Eye (tissue), 1 donor: ENCODE results near the gene ZBTB7C.
"Not testable (repeated sequence)": the region's sequence is repeated elsewhere in the genome, so short reads cannot be mapped to it uniquely, and the experiment has no call there.

Experiments
- DNase-seq: peaks from one replicate; pipeline ENCODE4 v3.0.0-alpha.2; 2015

Gene ZBTB7C

DNA sequence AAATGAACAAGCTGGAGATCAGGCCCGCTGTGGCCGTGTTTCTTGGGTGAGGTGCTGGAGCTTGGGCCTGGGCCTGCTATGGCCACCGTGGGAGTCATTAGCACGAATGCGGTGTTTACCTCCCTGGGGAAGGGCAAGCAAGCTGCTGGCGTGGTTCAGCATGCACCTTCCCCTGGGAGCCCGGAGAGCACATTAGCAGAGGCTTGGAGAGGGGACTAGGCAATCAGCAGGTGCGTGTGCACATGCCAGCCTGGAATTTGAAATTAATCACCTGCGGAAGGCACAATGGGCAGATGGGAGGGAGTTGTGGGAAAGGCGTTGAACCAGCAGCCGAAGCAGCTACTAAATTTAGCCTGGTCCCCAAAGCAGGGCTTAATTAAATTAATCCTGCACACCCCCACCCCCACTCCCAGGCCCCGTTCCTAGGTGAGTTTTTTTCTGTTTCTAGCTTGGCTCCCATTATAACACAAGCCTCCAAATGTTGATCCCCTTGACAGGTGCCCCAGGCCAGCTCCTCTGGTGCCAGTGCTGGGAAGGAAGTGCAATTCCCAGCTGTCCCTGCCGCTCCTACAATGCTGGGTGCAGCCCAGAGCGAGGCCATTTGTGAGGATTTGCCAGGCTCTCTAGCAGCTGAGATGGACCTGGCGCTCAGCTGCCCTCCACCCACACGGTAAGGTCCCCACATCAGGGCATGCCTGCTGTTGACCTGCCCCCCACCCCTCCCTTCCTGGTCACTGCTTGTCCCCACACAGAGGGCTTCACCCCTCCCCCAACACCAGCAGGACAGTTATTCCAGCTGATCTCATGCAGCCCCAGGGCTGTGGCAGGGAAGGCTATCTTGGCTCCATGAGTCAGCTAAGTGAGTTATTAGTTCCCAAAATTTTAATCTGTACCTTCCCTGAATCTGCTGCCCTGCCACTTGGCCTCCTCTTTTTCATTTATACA, 115.0 kb downstream of the ZBTB7C start:
- peak; percentile 66 for DNase-seq

DNA sequence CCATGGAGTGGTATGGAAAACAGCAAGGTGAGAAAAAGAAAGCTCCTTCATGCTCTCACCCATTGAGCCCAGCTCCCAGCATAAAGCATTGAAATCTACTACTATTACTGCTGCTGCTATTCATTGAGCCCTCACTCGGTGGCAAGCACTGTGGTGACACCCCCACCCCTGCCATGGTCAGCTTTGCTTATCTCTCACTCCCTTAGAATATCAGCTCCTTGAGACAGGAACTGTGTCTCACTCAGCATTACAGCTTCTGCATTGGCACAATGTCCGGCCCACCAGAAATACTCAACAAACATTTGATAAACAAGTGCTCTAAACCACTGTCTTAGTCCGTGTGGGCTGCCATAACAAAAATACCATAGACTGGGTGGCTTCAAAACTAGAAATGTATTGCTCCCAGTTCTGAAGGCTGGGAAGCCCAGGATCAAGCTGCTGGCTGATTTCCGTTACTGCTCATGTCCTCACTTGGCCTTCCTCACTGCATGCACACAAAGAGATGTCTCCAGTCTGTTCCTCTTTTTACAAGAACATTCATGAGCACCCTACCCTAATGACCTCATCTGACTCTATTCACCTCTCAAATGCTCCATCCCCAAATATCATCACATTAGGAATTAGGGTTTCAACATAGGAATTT, 116.3 kb downstream of the ZBTB7C start:
- DNase-seq = no peak

DNA sequence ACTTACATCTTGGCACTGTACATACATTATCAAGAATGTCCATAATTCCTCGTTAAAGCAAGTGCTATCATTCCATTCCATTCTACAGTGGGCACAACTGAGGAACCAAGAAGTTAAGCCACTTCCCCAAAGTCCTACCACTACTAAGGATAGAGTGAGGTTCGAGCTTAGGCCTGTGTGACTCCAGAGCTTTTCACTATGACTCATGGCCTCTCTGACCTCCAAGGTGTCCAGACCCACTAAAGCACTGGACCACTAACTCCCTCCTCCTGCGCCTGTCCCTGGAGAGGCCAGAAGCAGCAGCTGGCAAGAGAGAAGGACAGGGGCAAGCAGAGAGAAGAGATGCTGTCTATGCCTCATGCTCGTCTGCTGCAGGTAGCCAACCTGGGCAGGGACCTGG, 117.0 kb downstream of the ZBTB7C start:
- DNase-seq = no peak

DNA sequence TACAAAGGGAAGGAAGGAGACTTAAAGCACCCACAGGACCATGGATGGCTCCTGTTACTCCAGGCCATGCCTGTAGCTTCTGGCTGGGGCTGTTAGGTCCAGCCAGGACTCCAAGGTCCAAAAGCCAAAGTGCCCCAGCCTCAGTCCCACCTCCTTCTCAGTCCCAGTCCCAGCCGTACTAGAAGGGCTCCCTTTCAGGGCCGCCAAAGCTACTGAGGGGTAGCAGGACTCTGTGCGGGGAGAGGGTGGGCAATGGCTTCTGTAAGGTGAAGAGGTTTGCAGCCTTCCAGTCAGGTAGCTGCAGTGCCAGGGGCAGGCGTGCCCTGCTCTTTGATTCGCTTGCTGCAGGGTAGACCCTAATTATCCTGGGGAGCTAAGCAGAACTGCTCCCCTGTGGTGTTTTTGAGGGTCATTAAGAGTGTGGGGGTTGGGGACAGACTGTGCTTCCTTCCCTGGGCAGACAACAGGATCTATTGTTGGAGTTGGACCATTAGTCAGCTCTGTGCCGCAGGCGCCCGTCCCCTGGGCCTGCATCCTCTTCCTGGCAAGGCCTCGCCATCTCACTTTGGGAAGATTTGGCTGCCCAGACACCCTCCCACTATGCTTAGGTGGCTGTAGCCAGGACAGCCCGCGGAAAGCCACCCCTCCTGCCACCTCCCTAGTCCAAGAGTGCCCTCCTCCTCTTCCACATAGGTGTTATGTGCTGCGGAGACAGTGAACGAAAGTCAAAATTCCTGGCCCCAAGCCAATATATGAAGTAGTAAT, 118.8 kb downstream of the ZBTB7C start:
- peak; percentile 58 for DNase-seq

DNA sequence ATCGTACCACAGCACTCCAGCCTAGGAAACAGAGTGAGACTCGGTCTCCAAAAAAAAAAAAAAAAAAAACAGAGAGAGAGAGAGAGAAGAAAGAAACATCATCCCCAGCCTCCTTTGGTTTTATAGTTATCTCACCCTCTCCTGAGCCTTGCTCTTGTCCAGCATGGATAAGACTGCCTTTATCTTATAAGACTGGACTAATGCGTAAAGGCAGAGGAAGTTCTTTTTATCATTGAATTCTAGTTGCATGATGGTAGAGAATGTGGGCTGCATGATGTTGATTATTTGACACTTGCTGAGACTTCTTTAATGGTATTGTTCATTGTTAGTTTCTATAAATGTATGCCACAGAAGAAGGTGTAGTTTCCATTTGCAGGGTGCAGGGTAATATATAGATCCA, 124.4 kb downstream of the ZBTB7C start:
- no peak for DNase-seq

DNA sequence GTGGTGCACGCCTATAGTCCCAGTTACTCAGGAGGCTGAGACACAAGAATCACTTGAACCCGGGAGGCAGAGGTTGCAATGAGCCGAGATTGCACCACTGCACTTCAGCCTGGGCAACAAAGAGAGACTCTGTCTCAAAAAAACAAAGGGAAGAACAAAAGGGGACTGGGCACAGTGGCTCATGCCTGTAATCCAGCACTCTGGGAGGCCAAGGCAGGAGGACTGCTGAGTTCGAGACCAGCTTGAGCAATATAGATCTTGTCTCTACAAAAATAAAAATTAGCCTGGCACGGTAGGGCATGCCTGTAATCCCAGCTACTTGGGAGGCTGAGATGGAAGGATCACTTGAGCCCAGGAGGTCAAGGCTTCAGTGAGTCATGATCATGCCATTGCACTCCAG, 125.2 kb downstream of the ZBTB7C start:
- DNase-seq = not testable (repeated sequence)

DNA sequence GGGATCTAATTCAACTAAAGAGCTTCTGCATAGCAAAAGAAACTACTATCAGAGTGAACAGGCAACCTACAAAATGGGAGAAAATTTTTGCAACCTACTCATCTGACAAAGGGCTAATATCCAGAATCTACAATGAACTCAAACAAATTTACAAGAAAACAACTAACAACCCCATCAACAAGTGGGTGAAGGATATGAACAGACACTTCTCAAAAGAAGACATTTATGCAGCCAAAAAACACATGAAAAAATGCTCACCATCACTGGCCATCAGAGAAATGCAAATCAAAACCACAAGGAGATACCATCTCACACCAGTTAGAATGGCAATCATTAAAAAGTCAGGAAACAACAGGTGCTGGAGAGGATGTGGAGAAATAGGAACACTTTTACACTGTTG, 127.7 kb downstream of the ZBTB7C start:
- not testable (repeated sequence) for DNase-seq

DNA sequence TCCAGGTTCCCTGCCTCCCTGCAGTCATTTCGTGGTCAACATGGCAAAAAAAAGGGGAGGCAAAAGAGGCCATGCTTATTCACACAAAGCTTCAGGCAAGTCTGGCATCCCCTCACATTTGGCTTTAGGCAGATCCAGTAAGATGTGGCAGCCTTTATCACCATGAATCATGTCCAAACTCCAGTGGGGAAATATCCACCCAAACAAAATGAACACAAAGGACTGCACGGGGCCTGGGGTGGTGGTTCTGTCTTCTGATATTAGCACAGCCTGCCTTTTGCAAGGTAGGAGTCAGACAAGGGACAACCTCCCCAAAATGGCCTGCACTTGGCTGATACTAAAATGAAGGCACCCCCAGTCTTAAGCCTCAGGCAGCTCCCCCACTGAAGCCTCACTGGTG, 129.9 kb downstream of the ZBTB7C start:
- DNase-seq = no peak

DNA sequence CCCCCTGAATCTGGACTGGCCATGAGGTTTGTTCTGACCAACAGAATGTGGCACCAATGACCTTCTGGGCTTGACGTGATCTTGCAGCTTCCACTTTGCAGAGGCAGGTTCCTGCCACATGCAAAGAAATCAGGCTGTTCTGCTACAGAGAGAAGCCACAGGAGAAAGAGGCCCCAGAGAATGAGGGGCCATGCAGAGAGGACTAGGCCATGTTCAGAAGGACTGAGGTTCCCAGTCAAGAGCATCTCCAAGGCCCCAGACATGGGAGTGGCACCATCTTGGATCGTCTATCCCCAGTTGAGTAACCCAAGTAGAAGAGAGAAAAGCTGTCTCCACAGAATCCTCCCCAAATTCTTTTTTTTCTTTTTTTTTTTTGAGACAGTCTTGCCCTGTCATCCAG, 131.1 kb downstream of the ZBTB7C start:
- no peak for DNase-seq

DNA sequence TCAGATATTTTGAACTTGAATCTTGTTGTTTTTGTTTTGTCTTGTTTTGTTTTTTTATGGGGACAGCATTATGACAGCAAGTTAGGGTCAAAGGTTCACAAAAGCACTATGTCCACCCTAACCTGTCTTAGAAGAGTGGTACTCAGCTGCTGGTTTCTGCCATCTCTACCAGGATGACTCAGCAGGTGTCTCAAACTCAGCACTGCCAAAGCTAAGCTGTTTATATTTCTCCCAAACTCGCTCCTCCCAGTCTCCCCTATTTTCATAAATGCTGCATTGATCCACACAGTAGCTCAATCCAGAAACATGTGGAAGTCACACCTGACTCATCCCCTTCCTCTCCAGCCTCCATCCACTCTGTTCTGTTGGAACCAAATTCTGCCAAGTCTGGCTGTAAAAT, 134.9 kb downstream of the ZBTB7C start:
- DNase-seq = no peak

DNA sequence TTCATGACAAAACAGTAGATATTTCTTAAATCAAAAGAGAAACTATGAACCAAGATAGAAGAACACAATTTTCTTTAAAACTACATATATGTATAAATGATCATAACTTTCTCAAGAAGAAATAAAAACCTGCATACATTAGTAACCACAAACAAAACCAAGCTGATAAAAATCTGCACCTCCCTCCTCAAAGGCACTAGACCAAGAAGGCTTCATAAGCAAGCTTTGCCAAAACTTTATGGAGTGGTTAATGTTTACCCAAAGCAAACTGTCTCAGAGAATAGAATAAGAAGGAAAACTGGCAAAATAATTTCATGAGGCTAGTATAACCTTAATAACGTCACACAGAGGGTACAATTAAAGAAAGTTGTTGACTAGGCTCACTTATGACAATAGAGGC, 138.3 kb downstream of the ZBTB7C start:
- no peak for DNase-seq

DNA sequence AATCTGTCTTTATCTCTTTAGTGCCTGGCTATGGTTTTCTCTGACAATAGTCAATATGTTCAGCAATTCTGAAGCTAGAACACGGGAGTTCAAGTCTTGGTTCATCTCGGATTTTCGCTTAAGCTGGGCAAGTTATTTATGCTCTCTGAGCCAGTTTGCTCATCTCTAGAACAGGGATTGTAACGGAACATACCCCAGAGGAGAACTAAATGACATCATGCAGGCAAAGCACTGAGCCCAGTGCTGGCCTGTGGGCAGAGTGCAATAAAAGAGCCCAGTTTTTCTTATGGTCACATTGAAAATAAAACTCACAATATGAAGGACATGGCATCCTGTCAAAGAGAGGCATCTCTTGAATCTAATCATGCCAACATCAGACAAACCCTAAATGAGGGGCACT, 143.9 kb downstream of the ZBTB7C start:
- no peak for DNase-seq

DNA sequence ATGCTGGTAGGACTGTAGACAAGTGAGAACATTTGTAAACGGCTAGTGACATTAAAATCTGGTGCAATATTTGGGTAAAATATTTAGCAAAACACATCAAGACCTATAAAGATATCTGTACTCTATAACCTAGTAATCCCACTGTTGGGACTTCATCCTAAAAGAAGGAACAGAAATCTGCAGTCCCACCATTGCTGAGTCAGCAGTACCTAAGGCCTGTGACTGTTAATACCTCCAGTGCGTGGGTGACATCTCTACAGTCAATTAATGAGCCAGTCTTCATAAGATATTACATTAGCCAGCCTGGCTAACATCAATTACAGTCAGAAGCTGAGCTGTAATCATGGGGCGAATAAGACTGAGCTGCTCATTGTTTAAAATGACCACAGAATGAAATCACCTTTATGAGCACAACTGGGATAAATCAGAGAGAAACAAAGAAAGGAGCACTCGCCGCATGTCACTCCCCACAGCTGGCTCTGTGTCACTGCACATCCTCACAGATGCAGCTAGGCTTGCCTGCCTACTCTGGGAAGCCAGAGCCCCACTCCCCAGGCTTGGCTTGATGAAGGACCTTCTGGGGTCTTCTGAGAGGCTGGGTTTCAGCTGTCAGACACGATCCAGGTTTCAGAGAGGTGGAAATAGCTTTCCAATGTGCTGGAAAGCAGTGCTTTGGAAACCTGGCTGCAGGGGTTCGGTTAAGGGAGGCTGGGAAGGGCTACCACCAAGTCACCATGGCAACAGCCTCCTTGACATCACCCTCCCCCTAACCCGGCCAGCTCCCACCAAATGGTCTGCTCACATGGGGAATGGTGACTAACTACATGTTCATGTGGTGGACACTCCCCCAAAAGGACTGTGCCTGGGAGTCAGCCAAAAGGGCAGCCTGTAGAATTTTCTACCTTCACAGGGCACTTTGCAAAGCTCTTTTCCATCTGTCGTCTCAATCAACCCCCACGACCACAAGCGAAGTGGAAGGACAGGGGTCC, 145.0 kb downstream of the ZBTB7C start:
- DNase-seq = peak; percentile 52

DNA sequence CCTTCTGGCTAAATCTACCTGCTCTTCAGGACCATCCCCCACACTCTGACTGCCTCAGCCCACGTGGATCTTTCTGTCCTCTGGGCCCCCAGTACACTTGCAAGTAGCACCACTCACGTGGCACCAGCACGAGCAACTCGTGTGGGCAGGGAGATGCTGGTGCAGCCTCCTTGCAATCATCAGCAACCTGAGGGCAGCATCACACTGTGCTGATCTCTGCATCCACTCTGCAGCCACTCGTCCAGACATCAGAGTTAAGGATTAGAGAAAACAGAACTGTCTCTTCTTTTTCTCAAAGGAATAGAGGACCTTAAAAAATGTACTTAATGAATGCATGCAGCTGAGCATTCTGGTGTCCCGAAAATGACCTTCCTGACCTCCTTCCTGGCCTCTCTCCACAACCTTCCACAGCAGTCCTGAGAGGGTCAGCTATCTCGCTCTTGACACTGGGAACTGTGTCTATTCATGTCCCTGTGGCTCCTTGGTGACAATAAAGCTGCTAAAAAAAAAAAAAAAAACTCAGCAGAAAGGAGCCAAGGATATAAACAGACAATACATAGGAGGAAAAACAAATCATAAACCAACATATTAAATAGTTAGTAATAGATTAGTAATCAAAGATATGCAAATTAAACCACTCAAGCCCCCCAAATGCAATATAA, 145.9 kb downstream of the ZBTB7C start:
- no peak for DNase-seq

DNA sequence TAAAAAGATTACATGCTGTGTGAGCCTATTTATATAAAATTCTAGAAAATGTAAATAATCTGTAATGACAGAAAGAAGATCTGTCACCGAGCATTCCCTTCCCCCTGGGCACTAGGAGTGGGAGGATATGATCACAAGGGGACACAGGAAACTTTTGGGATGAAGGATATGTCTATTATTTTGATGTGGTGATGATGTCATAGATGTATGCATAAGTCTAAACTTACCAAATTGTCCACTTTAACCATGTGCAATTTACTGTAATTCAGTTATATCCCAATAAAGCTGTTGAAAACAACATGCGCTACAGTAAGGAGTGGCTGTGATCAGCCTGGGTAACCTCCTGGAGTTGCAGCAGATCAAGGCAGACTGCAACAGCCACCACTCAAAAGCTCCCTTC, 148.9 kb downstream of the ZBTB7C start:
- DNase-seq = no peak

DNA sequence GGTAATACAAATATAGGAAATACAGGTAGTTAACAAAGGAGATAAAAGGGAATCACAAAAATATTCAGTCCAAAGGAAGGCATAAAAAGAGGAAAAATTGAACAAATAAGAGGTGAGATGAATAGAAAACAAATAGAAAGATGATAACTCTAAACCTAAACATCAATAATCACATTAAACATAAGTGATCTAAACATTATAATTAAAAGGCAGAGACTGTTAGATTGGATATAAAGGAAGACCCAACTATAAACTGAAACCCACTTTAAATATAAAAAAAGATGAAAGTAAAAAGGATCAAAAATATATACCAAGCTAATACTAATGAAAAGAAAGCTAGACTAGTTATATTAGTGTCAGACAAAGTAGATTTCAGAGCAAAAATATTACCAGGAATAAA, 152.3 kb downstream of the ZBTB7C start:
- no peak for DNase-seq

DNA sequence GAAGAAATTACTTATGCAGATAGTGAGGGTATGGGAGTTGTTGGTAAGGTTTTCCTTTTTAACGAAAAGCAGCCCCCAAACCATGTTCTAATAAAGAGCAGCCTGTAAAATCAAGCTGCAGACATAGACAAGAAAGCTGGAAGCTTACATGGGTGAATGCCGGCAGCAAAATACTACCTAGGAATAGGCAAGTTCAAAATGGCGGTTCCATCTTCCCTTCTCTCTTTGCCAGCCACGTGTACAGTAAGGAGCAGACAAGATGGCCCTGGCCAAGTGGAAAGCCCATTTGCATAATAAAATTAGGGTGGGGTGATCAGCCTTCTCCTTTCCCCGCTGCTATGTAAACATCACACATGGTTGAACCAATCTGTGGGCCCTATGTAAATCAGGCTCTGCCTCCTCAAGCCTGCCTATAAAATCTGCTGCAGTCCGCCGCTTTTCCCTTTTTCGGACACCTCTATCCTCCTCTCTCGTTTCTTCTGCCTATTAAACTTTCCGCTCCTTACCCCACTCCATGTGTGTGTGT, 155.0 kb downstream of the ZBTB7C start:
- no peak for DNase-seq

DNA sequence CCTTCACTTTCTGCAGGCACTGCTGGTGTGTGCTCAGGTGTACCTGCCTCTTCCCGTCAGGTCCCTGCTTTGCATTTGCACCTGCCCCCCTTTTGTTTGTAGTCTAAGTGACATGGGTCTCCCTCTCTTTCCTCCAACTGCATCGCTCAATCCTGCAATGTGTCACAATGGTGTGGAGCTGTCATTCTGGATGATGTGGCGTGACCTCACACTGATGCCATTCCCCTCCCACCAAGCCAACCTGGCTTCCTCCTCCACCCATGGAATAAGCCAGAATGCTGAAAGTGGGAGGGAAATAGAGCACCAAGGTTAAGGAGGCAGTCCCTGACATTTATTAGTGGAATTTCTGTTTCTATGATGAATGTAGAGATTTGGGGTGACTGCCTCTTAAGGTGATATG, 156.7 kb downstream of the ZBTB7C start:
- DNase-seq = no peak

DNA sequence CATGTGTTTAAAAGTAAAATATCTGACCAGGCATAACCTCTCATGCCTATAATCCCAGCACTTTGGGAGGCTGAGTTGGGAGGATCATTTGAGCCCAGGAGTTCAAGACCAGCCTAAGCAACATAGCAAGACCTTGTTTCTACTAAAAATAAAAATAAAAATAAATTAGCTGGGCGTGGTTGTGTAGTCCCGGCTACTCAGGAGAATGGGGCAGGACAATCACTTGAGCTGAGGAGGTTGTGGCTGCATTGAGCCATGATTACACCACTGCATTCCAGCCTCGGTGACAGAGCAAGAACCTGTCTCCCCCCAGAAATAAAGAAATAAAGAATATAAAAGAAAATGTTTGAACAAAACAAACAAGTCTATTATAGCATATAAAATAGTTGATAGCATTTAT, 158.3 kb downstream of the ZBTB7C start:
- no peak for DNase-seq

DNA sequence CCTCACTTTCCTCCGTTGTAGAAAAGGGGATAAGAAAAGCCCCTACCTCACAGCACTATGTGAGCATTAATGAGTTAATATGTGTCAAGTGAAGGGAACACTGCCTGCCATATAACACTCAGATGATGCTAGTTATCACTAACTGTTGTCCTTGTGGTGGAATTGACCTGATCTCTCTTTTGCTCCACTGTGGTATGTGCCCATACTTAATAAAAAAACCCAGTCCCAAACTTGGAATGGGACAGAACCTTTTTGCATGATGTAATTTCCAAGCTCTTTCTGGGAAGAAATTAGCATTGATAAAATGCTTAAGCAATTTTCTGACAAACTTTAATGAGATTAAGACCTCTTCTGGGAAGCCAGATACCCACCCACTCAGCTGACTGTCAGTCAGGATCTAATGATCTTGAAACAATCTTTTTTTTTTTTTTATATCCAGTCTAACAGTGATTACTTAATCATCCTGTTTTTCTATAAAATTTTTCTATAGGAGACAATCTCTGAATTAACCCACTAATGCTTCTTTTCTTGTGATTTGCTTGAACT, 158.7 kb downstream of the ZBTB7C start:
- DNase-seq = no peak

DNA sequence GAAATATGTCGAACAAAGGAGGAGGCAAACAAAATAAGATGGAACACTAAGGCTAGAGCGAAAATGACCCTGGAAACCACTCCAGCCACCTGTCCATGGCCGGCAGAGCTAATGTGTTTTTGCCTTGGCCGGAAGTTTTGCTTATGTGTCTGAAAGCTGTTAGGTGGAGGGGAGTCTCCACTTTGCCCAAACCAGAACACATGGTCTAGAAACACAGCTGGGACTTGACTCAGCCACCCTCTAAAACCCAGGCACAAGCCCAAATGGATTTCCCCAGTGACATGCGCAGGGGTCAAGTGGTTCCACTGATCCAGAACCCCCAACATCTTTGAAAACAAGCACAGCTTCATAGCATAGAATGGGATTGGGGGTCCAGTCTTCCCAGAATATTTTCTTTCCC, 159.3 kb downstream of the ZBTB7C start:
- no peak for DNase-seq
